Limb (tissue), 2 donors: Measurements from ENCODE around the gene MIR17HG.
"Not testable (repeated sequence)": the region's sequence is repeated elsewhere in the genome, so short reads cannot be mapped to it uniquely, and the experiment has no call there.

Source experiments
- DNase-seq, 2 donors: peaks; one replicate each; pipeline ENCODE4 v3.0.0-alpha.2; 2016; ENCODE audit errors: extremely low spot score in 2 of 2

The MIR17HG gene

GRCh38 chr13:91347996-91348905 is 764 bp downstream of the MIR17HG start:
- peak in 1 of 2 donors; percentile 80 for DNase-seq

DNA sequence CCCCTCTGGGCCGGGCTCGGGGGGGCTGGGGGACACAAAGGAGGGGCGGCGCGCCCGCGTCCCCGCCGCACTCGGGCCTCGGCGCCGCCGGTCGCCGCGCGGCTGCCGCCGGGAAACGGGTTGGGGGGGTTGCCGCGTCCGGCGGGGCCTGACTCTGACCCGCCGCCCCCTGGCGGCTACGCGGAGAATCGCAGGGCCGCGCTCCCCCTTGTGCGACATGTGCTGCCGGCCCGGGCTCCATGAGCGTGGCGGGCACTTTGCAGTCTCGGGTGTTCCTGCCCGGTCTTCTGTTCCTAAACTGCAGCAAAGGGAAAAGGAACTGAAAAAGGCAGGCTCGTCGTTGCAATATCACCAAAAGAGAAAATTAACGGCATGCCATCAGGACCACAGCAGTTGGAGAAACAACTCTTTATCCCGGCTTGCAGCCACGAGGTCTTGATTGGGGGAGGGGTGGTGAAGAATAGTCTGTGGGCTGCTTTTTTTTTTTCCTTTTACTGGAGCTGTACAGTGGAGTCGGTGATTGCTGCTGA is 1.5 kb downstream of the MIR17HG start:
- DNase-seq = peak; percentile 91 to 97

DNA sequence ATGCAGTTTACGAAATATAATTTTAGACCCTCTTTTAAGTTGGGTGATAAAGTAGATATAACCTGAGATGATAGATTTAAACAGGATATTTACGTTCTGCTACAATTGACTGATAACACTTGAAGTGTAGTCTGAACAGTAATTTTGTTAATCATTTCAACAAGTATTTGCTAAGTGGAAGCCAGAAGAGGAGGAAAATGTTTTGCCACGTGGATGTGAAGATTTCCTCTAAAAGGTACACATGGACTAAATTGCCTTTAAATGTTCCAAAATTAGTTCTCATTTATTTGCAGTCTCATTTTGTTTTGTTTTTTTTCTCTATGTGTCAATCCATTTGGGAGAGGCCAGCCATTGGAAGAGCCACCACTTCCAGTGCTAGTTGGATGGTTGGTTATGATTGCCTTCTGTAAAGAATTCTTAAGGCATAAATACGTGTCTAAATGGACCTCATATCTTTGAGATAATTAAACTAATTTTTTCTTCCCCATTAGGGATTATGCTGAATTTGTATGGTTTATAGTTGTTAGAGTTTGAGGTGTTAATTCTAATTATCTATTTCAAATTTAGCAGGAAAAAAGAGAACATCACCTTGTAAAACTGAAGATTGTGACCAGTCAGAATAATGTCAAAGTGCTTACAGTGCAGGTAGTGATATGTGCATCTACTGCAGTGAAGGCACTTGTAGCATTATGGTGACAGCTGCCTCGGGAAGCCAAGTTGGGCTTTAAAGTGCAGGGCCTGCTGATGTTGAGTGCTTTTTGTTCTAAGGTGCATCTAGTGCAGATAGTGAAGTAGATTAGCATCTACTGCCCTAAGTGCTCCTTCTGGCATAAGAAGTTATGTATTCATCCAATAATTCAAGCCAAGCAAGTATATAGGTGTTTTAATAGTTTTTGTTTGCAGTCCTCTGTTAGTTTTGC is 2.8 kb downstream of the MIR17HG start:
- DNase-seq = no peak

DNA sequence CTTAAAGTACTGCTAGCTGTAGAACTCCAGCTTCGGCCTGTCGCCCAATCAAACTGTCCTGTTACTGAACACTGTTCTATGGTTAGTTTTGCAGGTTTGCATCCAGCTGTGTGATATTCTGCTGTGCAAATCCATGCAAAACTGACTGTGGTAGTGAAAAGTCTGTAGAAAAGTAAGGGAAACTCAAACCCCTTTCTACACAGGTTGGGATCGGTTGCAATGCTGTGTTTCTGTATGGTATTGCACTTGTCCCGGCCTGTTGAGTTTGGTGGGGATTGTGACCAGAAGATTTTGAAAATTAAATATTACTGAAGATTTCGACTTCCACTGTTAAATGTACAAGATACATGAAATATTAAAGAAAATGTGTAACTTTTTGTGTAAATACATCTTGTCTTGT is 3.6 kb downstream of the MIR17HG start:
- DNase-seq = no peak

DNA sequence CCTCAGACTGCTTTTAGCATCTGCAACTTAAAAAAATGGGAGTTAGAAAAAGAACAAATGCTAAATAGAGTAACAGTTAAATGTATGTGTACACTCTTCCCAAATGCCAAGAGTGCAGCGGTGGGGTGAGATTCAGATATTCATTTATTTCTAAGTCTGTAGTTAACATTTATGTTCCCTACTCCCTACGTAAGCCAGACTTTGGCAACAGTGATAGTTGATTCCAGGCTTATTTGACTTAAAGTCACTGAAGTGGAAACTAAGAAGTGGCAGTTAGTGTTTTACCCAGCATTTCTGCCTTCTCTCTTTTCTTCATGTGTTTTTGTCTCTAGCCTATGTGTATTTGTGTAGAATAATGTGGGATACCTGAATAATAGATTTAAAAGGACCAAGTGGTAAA is 4.5 kb downstream of the MIR17HG start:
- DNase-seq = no peak

DNA sequence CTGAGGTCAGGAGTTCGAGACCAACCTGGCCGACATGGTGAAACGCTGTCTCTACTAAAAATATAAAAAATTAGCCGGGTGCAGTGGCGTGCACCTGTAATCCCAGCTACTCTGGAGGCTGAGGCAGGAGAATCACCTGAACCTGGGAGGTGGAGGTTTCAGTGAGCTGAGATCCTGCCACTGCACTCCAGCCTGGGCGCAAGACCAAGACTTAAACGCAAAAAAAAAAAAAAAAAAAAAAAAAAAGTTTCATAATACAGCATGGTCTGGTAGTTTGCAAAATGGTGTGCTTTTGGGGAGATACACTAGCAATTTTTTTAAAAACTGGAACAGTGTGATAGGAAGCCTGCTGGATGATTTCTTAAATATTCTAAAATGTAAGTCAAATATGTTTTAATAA is 5.4 kb downstream of the MIR17HG start:
- DNase-seq = not testable (repeated sequence)

DNA sequence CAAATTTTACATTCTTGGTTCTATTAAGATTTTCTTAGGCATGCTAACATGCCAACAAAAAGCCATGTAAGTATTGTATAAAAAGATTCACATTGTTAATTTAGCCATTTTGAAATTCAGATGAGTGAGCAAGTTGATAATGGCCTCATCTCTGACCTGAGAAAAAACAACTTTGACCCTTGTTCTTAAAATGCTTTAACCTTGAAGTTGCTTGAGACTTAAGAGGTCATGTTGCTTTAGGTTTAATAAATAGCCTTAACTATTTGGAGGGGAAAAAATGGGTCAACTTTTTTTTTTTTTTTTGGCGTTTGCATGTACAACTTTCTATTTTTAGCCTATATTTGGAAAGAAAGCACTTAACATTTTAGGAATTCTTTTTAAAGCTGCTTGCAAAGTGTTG is 6.0 kb downstream of the MIR17HG start:
- no peak for DNase-seq

DNA sequence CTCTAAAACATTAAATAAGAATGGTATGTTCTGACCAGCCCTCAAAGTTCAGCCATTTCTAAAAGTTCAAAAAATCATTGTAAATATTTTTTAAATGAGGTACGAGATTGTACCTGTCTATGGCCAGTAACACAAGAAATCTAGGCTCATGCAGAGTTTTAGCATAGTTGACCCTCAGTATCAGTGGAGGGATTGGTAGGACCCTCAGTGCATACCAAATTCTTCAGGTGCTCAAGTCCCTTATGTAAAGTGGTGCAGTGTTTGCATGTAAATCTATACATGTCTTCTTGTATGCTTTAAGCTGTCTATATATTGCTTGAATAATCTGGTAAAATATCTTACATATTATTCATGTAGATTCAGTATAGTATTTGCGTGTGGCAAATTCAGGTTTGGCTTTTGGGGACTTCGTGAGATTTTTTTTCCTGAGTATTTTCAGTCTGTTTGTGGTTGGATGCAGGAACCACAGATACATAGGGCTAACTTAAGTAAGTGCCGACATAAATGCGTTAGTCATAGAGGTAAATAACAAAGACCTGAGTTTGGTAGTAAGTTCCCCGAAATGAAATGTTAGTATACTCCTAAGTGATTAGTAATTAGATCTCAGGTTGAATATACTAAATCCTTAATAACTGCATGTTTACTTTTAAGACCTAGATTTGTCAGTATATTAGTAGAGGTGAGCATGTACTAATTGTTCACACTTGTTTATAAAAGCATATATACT is 7.8 kb downstream of the MIR17HG start:
- DNase-seq = no peak

- DNase-seq = no peak
Observed at GRCh38 chr13:91355826-91356710, 8.6 kb downstream of the MIR17HG start.

DNA sequence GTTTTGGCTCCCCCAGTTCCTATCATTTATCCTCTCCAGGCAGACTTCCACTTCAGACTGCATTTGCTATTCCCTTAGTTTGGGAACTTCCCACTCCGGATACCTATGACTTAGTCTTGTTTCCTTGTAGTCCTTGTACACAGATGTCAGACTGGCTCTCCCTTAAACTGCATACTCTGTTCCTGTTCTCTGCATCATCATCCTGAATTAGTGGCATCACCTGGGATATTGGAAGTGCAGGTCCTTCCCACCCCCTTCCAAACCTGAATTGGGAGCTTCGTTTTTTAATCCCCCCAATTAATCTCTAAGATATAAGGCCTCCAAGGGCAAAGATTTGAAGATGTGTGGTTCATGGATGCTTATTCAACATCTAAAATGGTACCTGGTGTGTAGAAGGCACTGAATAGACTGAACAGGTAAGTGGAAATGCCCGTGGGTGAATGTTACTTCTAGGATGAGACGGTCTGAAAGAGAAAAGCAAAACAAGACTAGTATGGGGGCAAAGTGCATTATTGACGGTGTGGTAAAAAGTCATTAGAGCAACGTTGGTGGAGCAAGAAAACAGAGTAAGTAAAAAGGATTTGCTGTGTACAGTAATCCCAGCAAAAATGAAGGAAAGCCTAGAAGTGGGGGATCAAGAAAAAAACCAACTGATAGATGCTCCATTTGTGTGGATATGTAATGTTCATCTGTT is 9.6 kb downstream of the MIR17HG start:
- DNase-seq = no peak

GRCh38 chr13:91357613-91358386 is 10.3 kb downstream of the MIR17HG start:
- no peak for DNase-seq

GRCh38 chr13:91358387-91358782 is 10.9 kb downstream of the MIR17HG start:
- peak in 1 of 2 donors; percentile 9 for DNase-seq

DNA sequence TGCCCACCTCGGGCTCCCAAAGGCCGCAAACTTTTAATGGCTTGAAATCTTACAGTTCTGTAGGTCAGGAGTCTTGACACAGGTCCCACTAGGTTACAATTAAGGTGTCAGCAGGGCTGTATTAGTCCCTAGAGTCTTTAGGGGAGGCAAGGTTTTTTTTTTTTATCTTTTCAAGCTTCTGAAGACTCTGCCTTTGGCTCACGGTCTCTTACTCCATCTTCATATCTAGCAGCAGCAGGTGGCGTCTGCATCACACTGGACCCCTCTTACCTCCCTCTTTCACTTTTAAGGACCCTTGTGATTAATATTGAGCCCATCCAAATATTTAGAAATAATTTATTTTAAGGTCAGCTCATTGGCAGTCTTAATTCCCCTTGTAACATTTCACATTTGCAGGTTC is 11.6 kb downstream of the MIR17HG start:
- DNase-seq = no peak

DNA sequence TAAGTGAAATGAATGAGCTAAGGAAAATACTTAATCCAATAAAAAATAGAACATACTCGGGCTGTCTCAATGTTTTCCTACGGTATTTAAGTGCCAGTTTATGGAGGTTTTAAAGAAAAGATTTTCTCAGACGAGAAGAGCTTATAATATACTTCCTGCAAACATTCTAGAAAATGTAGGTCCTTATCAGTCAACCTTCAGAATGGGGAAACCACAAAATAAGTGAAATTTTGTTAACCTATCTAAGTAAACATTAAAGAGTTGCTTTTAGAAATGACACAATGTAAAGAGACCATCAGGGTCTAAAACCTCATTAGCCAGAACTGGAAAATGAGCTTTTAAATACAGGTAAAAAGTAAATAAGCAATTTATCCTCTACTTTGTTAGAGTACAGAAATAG is 12.1 kb downstream of the MIR17HG start:
- DNase-seq = no peak

GRCh38 chr13:91360246-91360751 is 12.8 kb downstream of the MIR17HG start:
- DNase-seq = no peak

DNA sequence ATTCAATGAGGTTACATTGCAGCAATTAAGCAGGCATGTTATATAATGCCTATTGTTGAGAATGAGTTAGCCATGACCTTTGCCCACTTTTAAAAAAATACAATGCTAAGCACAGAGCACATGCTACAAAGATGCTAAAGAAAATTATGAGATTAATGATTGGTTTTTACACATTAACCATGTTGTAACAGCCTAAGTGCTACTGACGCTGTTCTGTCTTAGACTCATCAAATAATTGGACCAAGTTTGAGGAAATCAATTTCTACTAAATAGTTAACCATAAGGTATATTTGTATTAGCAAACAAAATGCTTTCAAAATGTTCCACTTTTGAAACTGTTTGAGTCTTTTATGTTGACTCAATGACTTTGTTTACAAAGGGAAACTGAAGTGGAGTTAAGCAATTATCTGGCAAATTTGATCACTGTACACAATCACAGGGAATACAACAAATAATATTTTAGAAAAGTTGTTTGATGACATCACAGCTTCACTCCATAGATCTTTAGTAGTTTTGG is 14.3 kb downstream of the MIR17HG start:
- no peak for DNase-seq

DNA sequence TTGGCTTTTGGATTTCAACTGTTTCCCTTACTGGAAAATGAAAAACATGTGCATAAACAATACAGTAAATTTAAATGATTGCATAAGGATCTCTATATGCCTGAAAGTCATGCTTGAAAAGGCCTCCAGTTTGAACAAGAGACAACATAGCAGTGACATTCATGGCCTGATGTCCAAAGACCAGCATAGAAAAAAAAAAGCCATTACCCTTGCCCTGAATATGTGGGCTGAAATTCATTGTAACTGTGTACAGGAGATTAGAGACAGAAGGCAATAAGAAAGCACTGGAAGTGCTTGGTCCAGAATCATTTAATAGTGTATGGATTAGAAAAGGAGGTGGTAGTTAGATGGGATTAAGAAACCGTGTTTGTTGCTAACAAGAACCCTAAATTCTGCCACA is 15.4 kb downstream of the MIR17HG start:
- no peak for DNase-seq

DNA sequence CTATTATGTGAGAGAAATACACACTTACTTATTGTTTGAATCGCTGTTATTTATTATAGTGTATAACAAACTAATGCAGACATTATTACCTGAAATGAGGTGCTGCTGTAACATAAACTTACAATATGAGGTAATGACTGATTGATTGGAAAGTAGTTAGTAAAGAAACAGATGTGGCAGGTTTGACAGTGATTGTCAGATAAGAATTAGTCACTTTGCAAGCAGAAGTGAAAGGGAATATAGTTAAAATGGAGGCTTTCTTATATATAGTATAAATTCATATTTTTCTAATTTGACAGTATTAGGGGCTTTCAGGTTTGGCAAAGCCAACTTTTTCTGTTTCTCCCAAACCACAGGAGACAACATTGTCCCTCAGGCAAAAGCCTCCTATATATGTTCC is 20.6 kb downstream of the MIR17HG start:
- no peak for DNase-seq
